Stimulated activated CD8-positive, alpha-beta memory T cell treated with anti-CD3 and anti-CD28 coated beads, Interleukin-15, amount 100 ng/mL, for 48 hours (primary cell): ENCODE measurements around the gene OR1F1.
A peak's percentile ranks its signal among the peaks of the same experiment; 100 is the strongest.
"Not testable (repeated sequence)": the region's sequence is repeated elsewhere in the genome, so short reads cannot be mapped to it uniquely, and the experiment has no call there.

Experiments used
- DNase-seq, 2 donors: peaks; one replicate each; pipeline ENCODE4 v3.0.0-alpha.2; 2020; ENCODE audit warnings: low read depth in 2 of 2

The OR1F1 gene

GRCh38 chr16:3150346-3151218, 37.4 kb upstream of the OR1F1 start:
- peak; percentile 94 to 96 for DNase-seq

GRCh38 chr16:3152027-3152276, 36.1 kb upstream of the OR1F1 start:
- DNase-seq = no peak

- DNase-seq = peak; percentile 82
Measured at GRCh38 chr16:3152277-3152990, 35.6 kb upstream of the OR1F1 start.

- DNase-seq = no peak
Measured at GRCh38 chr16:3152991-3153368, 35.0 kb upstream of the OR1F1 start.

DNA sequence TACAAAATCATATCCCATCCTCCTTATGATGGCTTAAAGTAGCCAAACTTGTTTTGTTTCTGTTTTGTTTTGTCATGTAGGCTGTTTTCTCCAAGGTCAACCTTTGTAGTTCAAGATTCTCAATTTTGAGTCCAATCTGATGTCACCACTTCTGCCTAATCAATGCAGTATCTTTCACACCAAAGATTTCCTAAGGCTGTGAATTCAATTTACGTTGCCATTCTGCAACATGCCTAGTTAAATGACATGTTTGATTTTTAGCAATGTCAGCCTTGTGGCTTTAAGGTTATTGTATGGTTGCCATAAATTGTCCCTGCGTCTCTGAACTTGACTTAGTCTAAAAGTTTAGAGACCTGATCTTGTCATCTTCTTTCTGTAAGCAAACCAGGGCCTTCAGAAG, 32.8 kb upstream of the OR1F1 start:
- DNase-seq = no peak

DNA sequence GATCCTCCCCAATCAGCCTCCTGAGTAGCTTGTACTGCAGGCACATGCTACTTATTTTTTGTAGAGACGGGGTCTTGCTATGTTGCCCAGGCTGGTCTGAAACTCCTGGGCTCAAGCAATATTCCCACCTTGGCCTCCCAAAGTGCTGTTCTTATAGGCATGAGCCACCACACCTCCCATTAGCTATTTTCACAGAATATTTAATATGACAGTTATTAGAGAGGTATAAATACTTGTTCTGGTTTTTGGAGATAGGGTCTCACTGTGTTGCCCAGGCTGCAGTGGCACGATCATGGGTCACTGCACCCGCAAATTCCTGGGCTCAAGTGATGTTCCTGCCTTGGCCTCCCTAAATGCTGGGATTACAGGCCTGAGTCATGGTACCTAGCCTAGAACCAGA, 32.0 kb upstream of the OR1F1 start:
- no peak for DNase-seq

DNA sequence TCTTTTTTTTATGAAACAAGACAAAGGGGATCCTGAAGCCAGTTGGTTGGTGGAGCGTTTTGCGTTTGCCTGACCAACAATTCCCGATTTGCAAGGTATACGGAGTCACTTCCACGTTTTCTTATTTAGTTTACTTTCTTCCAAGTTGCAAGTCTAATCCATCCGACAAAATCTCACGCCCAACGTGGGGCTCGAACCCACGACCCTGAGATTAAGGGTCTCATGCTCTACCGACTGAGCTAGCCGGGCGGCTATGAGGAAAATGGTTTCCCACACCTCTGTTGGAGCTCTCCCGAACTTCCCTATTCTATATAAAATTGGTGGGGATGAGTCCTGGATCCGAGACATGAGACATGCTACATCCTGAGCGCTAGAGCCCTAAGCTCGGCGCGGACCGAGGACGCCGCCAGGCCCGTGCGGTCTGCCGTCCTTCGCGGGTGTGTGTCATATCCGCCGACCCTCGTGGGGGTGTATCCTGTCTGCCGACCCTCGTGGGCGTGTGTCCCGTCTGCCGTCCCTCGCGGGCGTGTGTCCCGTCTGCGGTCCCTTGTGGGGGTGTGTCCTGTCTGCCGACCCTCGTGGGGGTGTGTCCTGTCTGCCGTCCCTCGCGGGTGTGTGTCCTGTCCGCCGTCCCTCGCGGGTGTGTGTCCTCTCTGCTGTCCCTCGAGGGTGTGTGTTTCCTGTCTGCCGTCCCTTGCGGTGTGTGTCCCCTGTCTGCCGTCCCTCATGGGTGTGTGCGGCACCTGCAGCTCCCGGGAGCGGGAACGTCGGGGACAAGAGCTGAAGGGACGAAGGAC, 30.6 kb upstream of the OR1F1 start:
- DNase-seq = peak in 1 of 2 donors; percentile 43

GRCh38 chr16:3158026-3158509, 29.9 kb upstream of the OR1F1 start:
- DNase-seq = no peak

DNA sequence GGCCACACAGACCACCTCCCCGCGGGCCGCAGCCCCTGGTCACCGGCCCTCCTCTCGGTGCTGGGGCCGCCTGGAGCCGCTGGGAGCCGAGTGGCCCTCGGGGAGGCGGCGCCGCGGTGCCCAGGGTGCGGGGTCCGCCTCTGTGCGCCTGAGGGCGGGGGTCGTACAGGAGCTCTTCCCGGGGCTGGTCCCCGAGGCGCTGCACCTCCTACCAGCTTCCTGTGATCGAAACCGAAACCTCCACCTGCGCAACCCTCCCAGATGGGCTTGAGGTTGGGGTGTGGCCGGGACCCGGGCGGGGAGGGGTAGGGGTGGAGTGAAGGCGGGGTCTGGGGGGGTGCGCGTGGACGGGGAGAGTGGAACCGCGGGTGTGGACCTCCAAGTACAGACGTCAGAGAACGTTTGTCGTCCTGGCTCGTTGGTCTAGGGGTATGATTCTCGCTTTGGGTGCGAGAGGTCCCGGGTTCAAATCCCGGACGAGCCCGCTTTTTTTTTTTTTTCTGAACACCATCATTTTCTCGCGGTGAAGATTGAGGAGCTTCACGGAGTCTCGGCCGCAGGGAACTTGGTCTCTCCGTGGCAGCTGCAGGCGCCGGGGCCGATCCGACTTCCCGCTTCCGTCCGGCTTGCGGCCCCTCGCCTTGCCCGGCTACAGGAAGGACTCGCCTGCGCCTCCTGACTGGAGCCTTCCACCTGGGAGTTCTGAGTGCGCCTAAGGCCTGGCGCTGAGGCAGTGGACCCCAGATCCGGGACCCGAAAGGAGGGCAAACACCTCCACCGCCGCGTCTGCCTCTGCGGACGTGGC, 29.3 kb upstream of the OR1F1 start:
- DNase-seq = peak; percentile 70 to 79

- no peak for DNase-seq
Measured at GRCh38 chr16:3161235-3162018, 26.6 kb upstream of the OR1F1 start.

- no peak for DNase-seq
Measured at GRCh38 chr16:3164121-3164991, 23.6 kb upstream of the OR1F1 start.

DNA sequence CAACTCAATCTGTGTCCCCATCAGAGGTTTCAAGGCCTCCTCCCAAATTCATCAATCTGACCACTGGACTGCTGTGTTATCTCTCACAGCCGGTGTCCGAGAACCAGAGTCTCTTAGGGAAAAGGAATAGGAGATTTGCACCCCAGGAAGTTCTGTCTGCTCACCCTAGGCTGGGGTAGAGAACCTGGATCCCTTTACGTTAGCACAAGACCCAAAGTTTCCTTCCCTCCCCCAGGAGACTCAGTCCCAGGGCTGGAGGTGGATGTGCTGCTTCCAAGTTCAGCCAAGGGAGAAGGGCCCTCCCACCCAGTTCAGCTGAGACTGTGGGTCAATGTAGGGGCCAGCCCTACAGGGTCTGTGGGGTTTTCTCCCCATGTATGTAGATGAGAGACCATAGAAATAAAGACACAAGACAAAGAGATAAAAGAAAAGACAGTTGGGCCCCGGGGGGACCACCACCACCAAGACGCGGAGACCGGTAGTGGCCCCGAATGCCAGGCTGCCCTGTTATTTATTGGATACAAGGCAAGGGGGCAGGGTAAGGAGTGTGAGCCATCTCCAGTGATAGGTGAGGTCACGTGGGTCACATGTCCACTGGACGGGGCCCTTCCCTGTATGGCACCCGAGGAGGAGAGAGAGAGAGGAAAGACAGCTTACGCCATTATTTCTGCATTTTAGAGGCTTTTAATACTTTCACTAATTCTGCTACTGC, 22.7 kb upstream of the OR1F1 start:
- DNase-seq = no peak

- no peak for DNase-seq
Measured at GRCh38 chr16:3166505-3166886, 21.5 kb upstream of the OR1F1 start.

DNA sequence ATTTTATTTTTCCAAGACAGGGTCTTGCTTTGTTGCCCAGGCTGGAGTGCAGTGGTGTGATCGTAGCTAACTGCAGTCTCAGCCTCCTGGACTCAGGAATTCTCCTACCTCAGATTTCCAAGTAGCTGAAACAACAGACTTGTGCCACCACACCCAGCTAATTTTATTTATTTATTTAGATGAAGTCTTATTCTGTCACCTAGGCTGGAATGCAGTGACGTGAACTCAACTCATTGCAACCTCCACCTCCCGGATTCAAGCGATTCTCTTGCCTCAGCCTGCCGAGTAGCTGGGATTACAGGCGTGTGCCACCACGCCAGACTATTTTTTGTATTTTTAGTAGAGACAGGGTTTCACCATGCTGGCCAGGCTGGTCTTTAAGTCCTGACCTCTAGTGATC, 19.3 kb upstream of the OR1F1 start:
- not testable (repeated sequence) for DNase-seq

GRCh38 chr16:3170440-3171180, 17.4 kb upstream of the OR1F1 start:
- no peak for DNase-seq

- DNase-seq = peak; percentile 62 to 64
Measured at GRCh38 chr16:3171181-3171854, 16.7 kb upstream of the OR1F1 start.

- peak in 1 of 2 donors; percentile 60 for DNase-seq
Measured at GRCh38 chr16:3171855-3172593, 16.0 kb upstream of the OR1F1 start.
